MG63 (cell line): ENCODE measurements around the gene ATP12A. TPM values are rescaled to one million over a fixed set of nuclear protein-coding genes. Genes with fewer than 3 reads are reported as not detected.

Experiments
- DNase-seq: peaks from one replicate; pipeline ENCODE4 v3.0.0-alpha.2; 2020
- H3K27me3 ChIP-seq: fragments of 250-450 bp; sonication (Bioruptor Pico); 2 replicates; pipeline ENCODE4 v1.5.1; 2020; ENCODE audit warnings: mild to moderate bottlenecking, moderate library complexity
- H3K36me3 ChIP-seq: fragments of 250-450 bp; sonication (Bioruptor Pico); 2 replicates; pipeline ENCODE4 v1.5.1; 2020; ENCODE audit warnings: mild to moderate bottlenecking, moderate library complexity
- H3K4me3 ChIP-seq: fragments of 250-450 bp; sonication (Bioruptor Pico); 2 replicates; pipeline ENCODE4 v1.5.1; 2020; ENCODE audit warnings: mild to moderate bottlenecking, moderate library complexity
- H3K9me3 ChIP-seq: fragments of 250-450 bp; sonication (Bioruptor Pico); 2 replicates; pipeline ENCODE4 v1.5.1; 2020; ENCODE audit warnings: mild to moderate bottlenecking, moderate library complexity
- total RNA-seq: library from RNA; depleted of rRNA; stranded (reverse); fragments of >200 nt; shearing (Covaris generic); gene quantifications from 2 replicates; pipeline ENCODE4 v1.2.3, GENCODE V29; 2014; ENCODE audit warnings: low replicate concordance

Gene ATP12A
- total RNA-seq, 1 experiment from 2014 or later = not detected

- no peak for DNase-seq
- Histone ChIP-seq H3K36me3 (no peaks in the 10 kb centered on the region), H3K9me3 (no peaks in the 10 kb centered on the region), H3K27me3 (peaks cover 11% of the 10 kb centered on the region), H3K4me3 (no peak overlapping the region)
Measured at GRCh38 chr13:24679686-24680085, 522 bp upstream of the ATP12A start.

DNA sequence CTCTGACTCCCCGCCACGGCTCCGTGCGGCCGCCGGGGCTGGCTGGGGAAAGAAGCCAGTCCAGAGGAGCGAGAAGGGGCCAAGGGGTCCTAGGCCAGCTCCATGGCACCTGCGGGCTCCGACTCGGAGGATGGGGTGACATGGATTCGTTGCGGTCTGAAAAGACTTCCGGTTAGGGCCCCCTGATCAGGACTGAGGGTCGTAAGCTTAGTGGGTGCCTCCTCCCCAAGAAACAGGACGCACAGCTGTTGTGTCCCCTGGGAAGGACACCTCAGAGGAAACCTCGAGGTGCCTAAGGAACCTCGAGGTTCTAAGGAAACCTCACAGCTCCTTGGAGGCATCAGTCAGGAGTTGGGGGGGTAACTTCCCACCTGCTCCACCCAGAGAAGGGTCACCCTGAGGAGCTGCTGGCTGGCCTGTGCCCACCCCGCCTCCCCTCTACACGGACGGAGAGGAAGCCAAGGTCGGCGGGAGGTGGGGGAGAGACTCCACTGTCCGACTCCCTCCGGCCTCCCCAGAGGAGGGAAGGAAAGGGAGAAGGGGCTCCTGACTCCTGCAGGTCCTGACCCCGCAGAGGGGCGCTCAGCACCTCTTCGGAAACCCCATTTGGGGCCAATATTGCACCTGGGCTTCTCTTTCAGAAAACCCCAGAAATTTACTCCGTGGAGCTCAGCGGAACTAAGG is 855 bp downstream of the ATP12A start:
- no peak overlapping the region for H3K4me3 ChIP-seq
- no peak for DNase-seq
- H3K9me3 ChIP-seq = no peaks in the 10 kb centered on the region
- H3K36me3 ChIP-seq = no peaks in the 10 kb centered on the region
- peaks cover 11% of the 10 kb centered on the region for H3K27me3 ChIP-seq

DNA sequence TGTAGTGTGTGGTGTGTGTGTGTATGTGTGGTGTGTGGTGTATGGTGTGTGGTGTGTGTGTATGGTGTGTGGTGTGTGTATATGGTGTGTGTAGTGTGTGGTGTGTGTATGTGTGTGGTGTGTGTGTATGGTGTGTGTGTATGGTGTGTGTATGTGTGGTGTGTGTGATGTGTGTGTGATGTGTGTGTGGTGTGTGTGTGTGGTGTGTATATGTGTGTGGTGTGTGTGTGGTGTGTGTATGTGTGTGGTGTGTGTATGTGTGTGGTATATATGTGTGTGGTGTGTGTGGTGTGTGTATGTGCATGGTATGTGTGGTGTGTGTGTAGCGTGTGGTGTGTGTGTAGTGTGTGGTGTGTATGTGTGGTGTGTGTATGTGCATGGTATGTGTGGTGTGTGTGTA is 1.7 kb downstream of the ATP12A start:
- Histone ChIP-seq H3K27me3 (peaks cover 11% of the 10 kb centered on the region), H3K4me3 (no peak overlapping the region), H3K9me3 (no peaks in the 10 kb centered on the region), H3K36me3 (no peaks in the 10 kb centered on the region)
- DNase-seq = no peak

- Histone ChIP-seq H3K9me3 (no peaks in the 10 kb centered on the region), H3K4me3 (no peak overlapping the region), H3K27me3 (peaks cover 11% of the 10 kb centered on the region), H3K36me3 (no peaks in the 10 kb centered on the region)
- no peak for DNase-seq
Measured at GRCh38 chr13:24682353-24682752, 2.1 kb downstream of the ATP12A start.

DNA sequence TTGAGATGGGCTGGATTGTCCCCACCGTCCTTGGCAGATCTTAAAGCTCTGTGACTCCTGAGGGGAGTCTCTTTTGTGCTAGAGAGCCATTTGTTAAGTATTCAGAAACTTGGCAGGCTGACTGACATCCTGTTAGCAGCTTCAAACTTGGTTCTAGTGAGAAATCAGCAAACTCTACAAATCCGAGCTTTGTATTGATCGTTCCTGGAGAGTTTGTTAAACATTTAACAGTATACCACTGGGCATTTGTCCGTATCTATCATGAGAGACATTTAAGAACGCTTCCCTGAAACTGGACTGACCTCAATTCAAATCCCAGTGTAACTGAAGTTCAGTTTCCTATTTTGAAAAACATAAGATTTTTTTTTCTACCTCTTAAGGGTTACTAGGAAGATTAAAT is 3.1 kb downstream of the ATP12A start:
- H3K36me3 ChIP-seq = no peaks in the 10 kb centered on the region
- peaks cover 11% of the 10 kb centered on the region for H3K27me3 ChIP-seq
- H3K4me3 ChIP-seq = no peak overlapping the region
- H3K9me3 ChIP-seq = no peaks in the 10 kb centered on the region
- DNase-seq = no peak

DNA sequence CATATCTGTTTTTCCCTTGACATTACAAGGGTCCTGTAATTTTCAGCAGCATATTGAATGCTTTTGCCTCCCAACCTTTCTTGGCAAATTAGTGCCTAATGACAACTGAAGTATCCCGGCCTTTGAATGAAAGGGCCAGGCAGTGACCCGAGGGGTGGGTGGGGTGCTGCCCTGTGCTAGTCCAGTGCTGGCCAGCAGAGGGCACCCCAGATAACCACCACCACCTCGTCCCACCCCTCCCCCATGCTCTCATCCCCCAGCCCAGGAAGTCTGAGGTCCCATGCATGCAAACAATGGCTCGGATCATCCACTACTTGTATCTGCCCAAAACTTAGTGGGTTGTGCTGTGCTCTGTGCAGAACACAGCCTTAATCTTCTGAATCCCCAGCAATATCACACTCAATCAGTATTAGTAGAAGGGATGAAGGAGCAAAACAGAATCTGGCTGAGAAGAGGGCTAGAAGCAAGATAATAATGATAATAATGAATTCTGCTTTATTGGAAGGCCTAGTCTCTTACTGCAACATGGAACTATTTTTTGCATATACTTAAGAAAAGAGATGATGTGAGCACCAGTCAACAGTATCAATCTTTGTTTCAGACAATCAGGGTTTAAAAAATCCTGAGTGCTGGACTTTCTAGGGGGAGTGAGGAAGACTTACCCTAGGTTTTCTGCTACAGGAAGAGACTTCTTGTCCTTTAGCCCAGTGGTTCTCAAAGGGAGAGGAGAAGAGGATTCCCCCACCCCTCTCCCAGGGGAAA is 3.8 kb downstream of the ATP12A start:
- H3K27me3 ChIP-seq = peaks cover 11% of the 10 kb centered on the region
- H3K36me3 ChIP-seq = no peaks in the 10 kb centered on the region
- peak; percentile 70 for DNase-seq
- no peak overlapping the region for H3K4me3 ChIP-seq
- no peaks in the 10 kb centered on the region for H3K9me3 ChIP-seq

GRCh38 chr13:24684600-24684998 is 4.4 kb downstream of the ATP12A start:
- Histone ChIP-seq H3K27me3 (peaks cover 10% of the 10 kb centered on the region), H3K9me3 (no peaks in the 10 kb centered on the region), H3K4me3 (no peak overlapping the region), H3K36me3 (no peaks in the 10 kb centered on the region)
- peak; percentile 63 for DNase-seq

DNA sequence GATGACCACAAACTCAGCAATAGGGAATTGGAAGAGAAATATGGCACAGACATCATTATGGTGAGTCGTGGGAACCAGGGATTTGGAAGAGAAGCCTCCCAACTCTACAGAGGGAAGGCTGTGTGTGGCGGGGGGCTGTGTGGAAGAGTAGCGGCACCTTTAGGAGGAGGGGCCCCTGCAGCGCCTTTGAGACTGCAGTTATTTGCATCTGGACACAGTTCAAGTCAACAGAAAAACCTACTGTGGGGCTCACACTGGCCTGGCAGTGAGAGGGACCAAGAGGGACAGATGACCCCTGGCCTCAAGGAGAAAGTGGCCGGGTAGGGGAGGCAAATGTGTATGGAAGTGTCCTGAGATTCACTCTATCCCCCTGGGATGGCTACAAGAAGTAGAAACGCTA is 5.1 kb downstream of the ATP12A start:
- Histone ChIP-seq H3K4me3 (no peak overlapping the region), H3K36me3 (no peaks in the 10 kb centered on the region), H3K9me3 (no peaks in the 10 kb centered on the region), H3K27me3 (peaks cover 4% of the 10 kb centered on the region; the same call in 1 of the 2 replicates)
- DNase-seq = no peak

- no peak for DNase-seq
- H3K4me3 ChIP-seq = no peak overlapping the region
- no peaks in the 10 kb centered on the region for H3K27me3 ChIP-seq
- H3K36me3 ChIP-seq = no peaks in the 10 kb centered on the region
- H3K9me3 ChIP-seq = no peaks in the 10 kb centered on the region
Measured at GRCh38 chr13:24687611-24688010, 7.4 kb downstream of the ATP12A start.

- DNase-seq = no peak
- no peaks in the 10 kb centered on the region for H3K36me3 ChIP-seq
Measured at GRCh38 chr13:24688111-24688510, 7.9 kb downstream of the ATP12A start.

DNA sequence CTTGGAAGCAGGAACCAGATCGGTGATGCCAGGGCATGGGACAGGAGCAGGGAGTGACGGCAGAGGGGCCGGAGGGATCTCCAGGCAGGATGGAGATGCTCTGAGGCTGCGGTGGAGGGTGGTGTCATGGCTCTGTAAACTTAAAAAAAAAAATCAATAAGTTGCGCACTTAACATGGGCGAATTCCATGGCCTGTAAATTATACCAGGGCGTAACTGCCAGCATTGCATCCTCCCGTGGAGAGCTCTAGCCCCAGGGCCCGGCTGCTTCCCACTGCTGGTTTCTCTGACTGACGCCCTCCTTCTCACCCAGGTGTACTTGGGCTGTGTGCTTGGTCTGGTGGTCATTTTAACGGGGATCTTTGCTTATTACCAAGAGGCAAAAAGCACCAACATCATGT is 8.7 kb downstream of the ATP12A start:
- Histone ChIP-seq H3K36me3 (no peaks in the 10 kb centered on the region), H3K9me3 (no peaks in the 10 kb centered on the region)
- DNase-seq = no peak

More at GRCh38 chr13:24688111-24688510, 7.9 kb downstream of the ATP12A start:
- no peaks in the 10 kb centered on the region for H3K9me3 ChIP-seq
- H3K4me3 ChIP-seq = no peak overlapping the region
- no peaks in the 10 kb centered on the region for H3K27me3 ChIP-seq

DNA sequence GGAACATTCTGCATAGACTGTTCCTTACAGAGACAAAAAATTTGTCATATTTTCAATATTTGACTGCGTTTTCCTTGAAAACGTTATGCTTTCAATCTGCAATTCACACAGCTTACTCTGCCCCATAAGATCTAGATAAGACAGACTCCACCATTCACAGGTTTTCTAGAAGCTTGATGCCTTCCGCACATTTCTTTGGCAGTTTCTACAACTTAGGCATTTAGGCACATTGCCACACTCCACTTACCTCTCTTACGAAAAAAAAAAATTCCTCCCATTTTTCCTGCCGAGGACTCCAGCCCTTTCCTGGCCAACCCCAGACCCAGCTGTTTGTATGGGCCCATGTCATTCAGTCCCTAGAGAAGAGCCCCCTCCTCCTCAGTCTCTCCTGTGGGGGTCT is 11.2 kb downstream of the ATP12A start:
- H3K9me3 ChIP-seq = no peaks in the 10 kb centered on the region
- no peaks in the 10 kb centered on the region for H3K27me3 ChIP-seq
- DNase-seq = no peak
- H3K4me3 ChIP-seq = no peak overlapping the region
- no peaks in the 10 kb centered on the region for H3K36me3 ChIP-seq

More for the DNA sequence above, 8.7 kb downstream of the ATP12A start:
- Histone ChIP-seq H3K27me3 (no peaks in the 10 kb centered on the region), H3K4me3 (no peak overlapping the region)

GRCh38 chr13:24692561-24692960 is 12.4 kb downstream of the ATP12A start:
- no peaks in the 10 kb centered on the region for H3K36me3 ChIP-seq
- H3K4me3 ChIP-seq = no peak overlapping the region
- DNase-seq = peak; percentile 75
- H3K27me3 ChIP-seq = no peaks in the 10 kb centered on the region
- H3K9me3 ChIP-seq = no peaks in the 10 kb centered on the region

DNA sequence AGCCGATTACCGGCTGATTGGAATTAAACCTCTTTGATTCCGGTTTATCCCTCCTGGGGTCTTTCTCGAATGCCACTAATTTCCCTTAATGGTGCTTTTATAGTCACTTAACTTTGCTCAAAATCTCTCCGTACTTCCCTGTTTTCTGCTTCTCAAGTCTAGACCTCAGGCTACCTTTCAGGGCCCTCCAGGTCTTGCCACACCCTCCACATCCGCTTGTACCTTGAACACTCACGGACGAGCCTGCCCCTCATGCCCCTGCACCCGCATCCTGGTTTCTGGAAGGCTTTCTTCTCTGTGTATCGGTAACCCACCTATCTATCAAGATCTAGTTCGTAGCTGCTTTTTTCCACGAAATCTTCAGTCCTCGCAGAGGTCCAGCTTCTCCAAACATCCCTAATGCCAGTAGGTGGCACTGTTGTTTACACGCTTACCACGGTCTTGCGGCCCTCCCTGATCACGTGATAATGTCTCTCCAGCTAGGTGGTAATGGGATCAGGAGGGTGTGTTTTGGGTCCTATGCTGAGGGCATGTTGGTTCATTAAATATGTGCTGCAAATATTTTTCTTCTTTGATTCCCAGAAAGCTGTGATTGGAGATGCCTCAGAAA is 13.8 kb downstream of the ATP12A start:
- H3K9me3 ChIP-seq = no peaks in the 10 kb centered on the region
- DNase-seq = peak; percentile 19
- H3K27me3 ChIP-seq = no peaks in the 10 kb centered on the region

DNA sequence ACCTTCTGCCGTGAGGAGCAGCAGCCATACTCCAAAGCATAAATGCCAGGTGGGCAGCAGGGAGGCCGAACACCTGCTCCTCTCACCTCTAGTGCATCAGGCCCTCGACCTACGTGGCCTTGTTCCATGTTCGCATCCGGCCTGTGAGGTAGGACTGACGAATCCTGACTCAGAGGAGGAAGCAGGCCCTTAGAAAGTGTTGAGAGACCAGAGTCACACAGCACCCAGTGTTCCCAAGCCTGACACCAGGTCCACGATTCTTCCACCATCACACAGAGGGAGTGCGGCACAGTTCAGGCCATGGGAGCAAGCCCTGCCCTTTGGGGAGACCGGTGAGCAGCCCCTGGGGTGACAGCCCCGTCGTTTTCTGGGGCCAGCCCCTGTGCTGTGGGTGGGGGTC is 14.7 kb downstream of the ATP12A start:
- no peaks in the 10 kb centered on the region for H3K9me3 ChIP-seq
- H3K27me3 ChIP-seq = no peaks in the 10 kb centered on the region
- H3K4me3 ChIP-seq = no peak overlapping the region
- no peaks in the 10 kb centered on the region for H3K36me3 ChIP-seq
- DNase-seq = no peak

More for the DNA sequence above, 13.8 kb downstream of the ATP12A start:
- Histone ChIP-seq H3K36me3 (no peaks in the 10 kb centered on the region), H3K4me3 (no peak overlapping the region)

DNA sequence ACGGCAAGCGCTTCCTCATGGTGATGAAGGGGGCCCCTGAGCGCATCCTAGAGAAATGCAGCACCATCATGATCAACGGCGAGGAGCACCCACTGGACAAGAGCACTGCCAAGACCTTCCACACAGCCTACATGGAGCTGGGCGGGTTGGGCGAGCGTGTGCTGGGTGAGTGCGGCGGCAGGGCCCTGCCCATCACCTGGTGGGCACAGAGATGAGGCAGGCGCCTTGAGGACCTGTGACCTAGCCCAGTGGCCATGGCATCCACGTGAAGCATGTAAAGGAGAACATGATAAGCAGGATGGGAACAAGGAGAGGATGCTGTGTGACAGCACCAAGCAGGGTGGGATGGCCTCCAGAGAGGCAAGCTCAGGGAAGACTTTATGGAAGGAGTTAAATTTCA is 18.5 kb downstream of the ATP12A start:
- no peaks in the 10 kb centered on the region for H3K9me3 ChIP-seq
- no peaks in the 10 kb centered on the region for H3K36me3 ChIP-seq
- H3K27me3 ChIP-seq = no peaks in the 10 kb centered on the region
- no peak for DNase-seq
- no peak overlapping the region for H3K4me3 ChIP-seq

GRCh38 chr13:24699541-24699940 is 19.3 kb downstream of the ATP12A start:
- DNase-seq = no peak
- Histone ChIP-seq H3K4me3 (no peak overlapping the region), H3K9me3 (no peaks in the 10 kb centered on the region), H3K27me3 (no peaks in the 10 kb centered on the region), H3K36me3 (no peaks in the 10 kb centered on the region)
